Daoy (cell line): Measurements from ENCODE around the gene APBA2. TPM values are rescaled to one million over a fixed set of nuclear protein-coding genes. Genes with fewer than 3 reads are reported as not detected.
"Not testable (repeated sequence)": the region's sequence is repeated elsewhere in the genome, so short reads cannot be mapped to it uniquely, and the experiment has no call there.

Experiments
- DNase-seq: peaks from one replicate; pipeline ENCODE4 v3.0.0-alpha.2; 2015; ENCODE audit warnings: low read depth
- total RNA-seq: library from RNA; depleted of rRNA; stranded (reverse); fragments of >200 nt; shearing (Covaris generic); gene quantifications from 2 replicates; pipeline ENCODE4 v1.2.3, GENCODE V29; 2014; rRNA removed

APBA2 gene
- 21.5 and 27.5 TPM in 2 replicates for total RNA-seq

GRCh38 chr15:28885630-28886430, at the start of gene APBA2:
TSS of gene APBA2 (plus strand) at chr15:28885974. CDS start at chr15:29053885, 167,911 bp downstream.
- peak; percentile 57 for DNase-seq

GRCh38 chr15:28840285-28840684, 45.5 kb upstream of the APBA2 start:
- DNase-seq = not testable (repeated sequence)

- not testable (repeated sequence) for DNase-seq
Observed at GRCh38 chr15:28842210-28842609, 43.6 kb upstream of the APBA2 start.

- DNase-seq = not testable (repeated sequence)
Observed at GRCh38 chr15:28843520-28843919, 42.3 kb upstream of the APBA2 start.

- DNase-seq = not testable (repeated sequence)
Observed at GRCh38 chr15:28844147-28844546, 41.6 kb upstream of the APBA2 start.

- not testable (repeated sequence) for DNase-seq
Observed at GRCh38 chr15:28847247-28847646, 38.5 kb upstream of the APBA2 start.

GRCh38 chr15:28847959-28848358, 37.8 kb upstream of the APBA2 start:
- not testable (repeated sequence) for DNase-seq

GRCh38 chr15:28848521-28848920, 37.3 kb upstream of the APBA2 start, which contains the start of gene GOLGA6L7:
TSS of gene GOLGA6L7 (minus strand) at chr15:28848644. CDS start at chr15:28848549, 95 bp downstream.
- not testable (repeated sequence) for DNase-seq

GRCh38 chr15:28849271-28849670, 36.5 kb upstream of the APBA2 start:
- not testable (repeated sequence) for DNase-seq

- DNase-seq = not testable (repeated sequence)
Observed at GRCh38 chr15:28849766-28850165, 36.0 kb upstream of the APBA2 start.

- not testable (repeated sequence) for DNase-seq
Observed at GRCh38 chr15:28853654-28854053, 32.1 kb upstream of the APBA2 start.

GRCh38 chr15:28854578-28854977, 31.2 kb upstream of the APBA2 start:
- DNase-seq = not testable (repeated sequence)

GRCh38 chr15:28861031-28861534, 24.7 kb upstream of the APBA2 start:
- no peak for DNase-seq

- not testable (repeated sequence) for DNase-seq
Observed at GRCh38 chr15:28861589-28862293, 24.0 kb upstream of the APBA2 start.

- no peak for DNase-seq
Observed at GRCh38 chr15:28868744-28869345, 16.9 kb upstream of the APBA2 start.

GRCh38 chr15:28871168-28871567, 14.6 kb upstream of the APBA2 start:
- no peak for DNase-seq

GRCh38 chr15:28873006-28873405, 12.8 kb upstream of the APBA2 start:
- DNase-seq = no peak

- no peak for DNase-seq
Observed at GRCh38 chr15:28873585-28874190, 12.1 kb upstream of the APBA2 start.

GRCh38 chr15:28875461-28876000, 10.2 kb upstream of the APBA2 start:
- DNase-seq = no peak

GRCh38 chr15:28876131-28876844, 9.5 kb upstream of the APBA2 start:
- DNase-seq = no peak

- DNase-seq = no peak
Observed at GRCh38 chr15:28876845-28877185, 9.0 kb upstream of the APBA2 start.
